ENCODE measurements around the gene NEU1.
"Not testable (repeated sequence)": the region's sequence is repeated elsewhere in the genome, so short reads cannot be mapped to it uniquely, and the experiment has no call there.

NEU1 gene

GRCh38 chr6:31817133-31817928 is 45.3 kb downstream of the NEU1 start:
- peak in 2 of 3 donors; percentile 68 to 73 for DNase-seq

GRCh38 chr6:31815025-31815838 is 47.4 kb downstream of the NEU1 start, which contains the start of the genes HSPA1A and HSPA1L:
Gene HSPA1A (plus strand): TSS chr6:31815543. CDS start chr6:31815757, 214 bp downstream.
Gene HSPA1L (minus strand): TSS chr6:31815283. CDS start chr6:31811972, 3,311 bp downstream.
- DNase-seq: peak; percentile 94 to 97 (median 96)

- peak; percentile 97 to 99 (median 98) for DNase-seq
These were observed 48.0 kb downstream of the NEU1 start for GRCh38 chr6:31814677-31815024.

- no peak for DNase-seq
These were observed 49.2 kb downstream of the NEU1 start for GRCh38 chr6:31813465-31813849.

- no peak for DNase-seq
These were observed 51.0 kb downstream of the NEU1 start for GRCh38 chr6:31811645-31812044.

GRCh38 chr6:31808599-31808998 is 54.0 kb downstream of the NEU1 start:
- DNase-seq: not testable (repeated sequence)
